Pancreas (tissue), 10 donors: ENCODE measurements around the gene MT1E. TPM values are rescaled to one million over a fixed set of nuclear protein-coding genes. Genes with fewer than 3 reads are reported as not detected.

Experiments
- ATAC-seq, 4 donors: fragments of 200-7000 bp; cut with Tn5 transposase; one replicate each; pipeline versions ENCODE4 v1.8.0 to v1.9.1; 2020; ENCODE audit warnings: mild to moderate bottlenecking in 4 of 4, moderate library complexity in 4 of 4
- DNase-seq, 6 donors: peaks; one replicate each; pipeline ENCODE4 v3.0.0-alpha.2; 2020
- FAIRE-seq: peaks from 2 replicates; lab custom pipeline; 2012; peaks lifted over from hg19 to GRCh38; lab: Jason Lieb, UNC
- H3K27ac ChIP-seq, 4 donors: fragments of 200-600 bp; sonication (generic); 1 replicate in 3 of 4; 2 replicates in 1 of 4; pipeline versions ENCODE4 v1.5.0 to v1.8.0; 2020
- H3K27me3 ChIP-seq, 4 donors: fragments of 200-600 bp; one replicate each; pipeline ENCODE4 v1.8.0; 2021
- H3K36me3 ChIP-seq, 3 donors: fragments of 200-600 bp; sonication (generic) in 1 of 3; one replicate each; pipeline versions ENCODE4 v1.5.0 to v1.8.0; 2020 to 2021
- H3K4me1 ChIP-seq, 3 donors: fragments of 200-600 bp; one replicate each; pipeline ENCODE4 v1.8.0; 2021
- H3K4me3 ChIP-seq, 4 donors: fragments of 200-600 bp; sonication (generic) in 2 of 4; one replicate each; pipeline versions ENCODE4 v1.5.0 to v1.8.0; 2020 to 2021
- H3K9me3 ChIP-seq, 4 donors: fragments of 200-600 bp; one replicate each; pipeline ENCODE4 v1.8.0; 2021
- CTCF ChIP-seq, 4 donors: fragments of 200-600 bp; sonication (generic) in 3 of 4; IDR thresholded peaks; one replicate each; pipeline versions ENCODE4 v1.5.0 to v1.8.0; 2021; ENCODE audit warnings: antibody characterized with exemption in 4 of 4
- WGBS, 2 donors: extraction: QIAGEN DNeasy Blood & Tissue Kit; methylation state at CpG; one replicate each; pipeline ENCODE4 v1.1.7; 2013; 5-methylcytosine and 5-hydroxymethylcytosine counted together
- intact Hi-C, 3 donors: fragments of 100-400 bp; cut with DNase I; formaldehyde crosslinking; loops; one replicate each; pipeline versions ENCODE4 v1.11.1 to v1.14.2; 2022
- polyA plus RNA-seq, 2 donors: library from polyadenylated mRNA; stranded (reverse); fragments of 200-250 nt; gene quantifications; one replicate each; pipeline ENCODE4 v1.2.3, GENCODE V29; 2013
- total RNA-seq, 6 donors: library from RNA; stranded (reverse); fragmentation: NEBNext Ultra II Directional in 4 of 6; extraction: Animal tissue kit (Norgen Biotek cat#: 25700) in 4 of 6; gene quantifications; one replicate each; pipeline versions ENCODE4 v1.2.1 to v1.2.4, GENCODE V29; 2021 to 2023
- donor health status: healthy with polysubstance abuse.
- donor health status: DM: no; HTN: no; CAD: no; lungs with moderate emphysema.
- donor health status: DM: no; HTN: no; CAD: no.
- donor health status: control.
- donor health status: control.
- donor health status: Bipolar disorder and iron deficiency.
- donor health status: DM: yes; HTN: yes; CAD: no.
- donor health status: DM: no; HTN: no; CAD: no.
- donor health status: DM: no; HTN: no; CAD: no.
- donor health status: DM: yes; HTN: yes; CAD: no.

MT1E gene
- total and polyA plus RNA-seq, 8 donors: 36.1 to 646 (median 203) TPM

DNA sequence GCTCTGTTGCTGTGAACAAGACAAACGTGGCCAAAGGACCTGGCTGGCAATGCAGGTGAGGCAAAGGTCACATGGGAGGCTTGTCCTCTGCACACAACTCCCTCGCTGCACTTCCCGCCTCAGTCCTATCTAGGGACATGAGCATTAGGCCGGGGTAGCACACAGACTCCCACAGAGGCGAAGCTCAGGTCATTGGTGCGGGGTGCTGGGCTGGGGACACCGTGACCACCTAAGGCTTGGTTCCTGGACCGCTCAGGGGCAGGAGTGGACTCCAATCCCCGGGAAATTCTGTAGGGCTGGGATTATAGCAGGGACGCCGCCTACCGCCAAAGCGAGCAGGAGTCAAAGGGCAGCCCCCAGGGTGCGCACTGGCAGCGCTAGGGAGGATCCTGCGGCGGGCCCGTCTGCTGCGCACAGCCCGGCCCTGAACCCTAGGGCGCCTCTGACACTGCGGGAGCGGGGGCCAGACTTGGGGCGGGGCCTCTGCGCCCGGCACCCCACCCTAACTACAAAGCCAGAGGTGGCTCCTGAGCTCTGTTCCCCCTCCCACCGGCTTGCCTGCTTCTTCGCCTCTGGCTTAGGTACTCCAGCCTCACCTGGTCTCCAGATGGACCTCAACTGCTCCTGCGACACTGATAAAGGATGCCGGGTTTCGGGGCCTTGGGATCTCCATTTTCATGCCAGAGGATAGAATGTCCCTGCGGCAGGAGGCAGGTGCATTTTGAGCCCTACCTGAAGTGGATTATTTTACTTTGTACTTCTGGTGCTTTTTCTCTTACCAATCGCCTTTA lies 22.3 kb downstream of the MT1E start:
- no peak overlapping the region for H3K4me3 ChIP-seq
- no peak for TF ChIP-seq CTCF (IDR thresholded peaks at IDR 0.05)
- H3K36me3 ChIP-seq: no peaks in the 10 kb centered on the region
- no peaks in the 10 kb centered on the region for H3K9me3 ChIP-seq
- 64 to 69% methylated on average over 33 of the region's 33 CpGs for WGBS, 2 donors
- peaks cover 0 to 7% (median 5%) of the 10 kb centered on the region in 3 donors for H3K4me1 ChIP-seq
- no peak for FAIRE-seq
- no peaks in the 10 kb centered on the region for H3K27me3 ChIP-seq
- ATAC-seq: no peak
- no peak for DNase-seq
- no peak overlapping the region for H3K27ac ChIP-seq
- intact Hi-C loops: no loop called here

DNA sequence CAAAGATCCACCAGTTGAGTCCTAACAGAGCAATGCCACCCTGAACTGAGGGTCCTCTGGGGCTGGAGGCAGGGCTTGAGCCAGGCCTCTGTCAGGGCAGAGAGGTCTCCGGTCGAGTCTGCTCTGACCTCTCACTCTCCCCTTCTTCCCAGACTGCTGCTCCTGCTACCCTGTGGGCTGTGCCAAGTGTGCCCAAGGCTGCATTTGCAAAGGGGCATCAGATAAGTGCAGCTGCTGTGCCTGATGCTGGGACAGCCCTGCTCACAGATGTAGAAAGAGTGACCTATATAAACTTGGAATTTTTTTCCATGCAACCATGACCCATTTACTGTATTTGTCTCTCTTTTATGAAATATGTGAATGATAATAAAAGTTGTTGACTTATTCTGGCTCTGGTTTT lies 23.7 kb downstream of the MT1E start:
- no peak for TF ChIP-seq CTCF (IDR thresholded peaks at IDR 0.05)
- Histone ChIP-seq H3K27ac (no peak overlapping the region), H3K4me3 (no peak overlapping the region), H3K27me3 (no peaks in the 10 kb centered on the region), H3K9me3 (no peaks in the 10 kb centered on the region), H3K36me3 (no peaks in the 10 kb centered on the region), H3K4me1 (no peaks in the 10 kb centered on the region)
- FAIRE-seq (no peak), ATAC-seq (no peak), DNase-seq (no peak)
- intact Hi-C loops: no loop called here
- 93 to 100% methylated on average over 2 of the region's 2 CpGs for WGBS, 2 donors

- no peaks in the 10 kb centered on the region for H3K27me3 ChIP-seq
- H3K36me3 ChIP-seq: no peaks in the 10 kb centered on the region
- no peaks in the 10 kb centered on the region for H3K9me3 ChIP-seq
- no peak overlapping the region for H3K4me3 ChIP-seq
- FAIRE-seq (no peak), DNase-seq (no peak), ATAC-seq (no peak)
- TF ChIP-seq CTCF (IDR thresholded peaks at IDR 0.05): no peak
- no peaks in the 10 kb centered on the region for H3K4me1 ChIP-seq
- H3K27ac ChIP-seq: no peak overlapping the region
- intact Hi-C loops: no loop called here
- WGBS, 2 donors: 76 to 80% methylated on average over 3 of the region's 3 CpGs
These were observed 24.2 kb downstream of the MT1E start for GRCh38 chr16:56649820-56650219.

GRCh38 chr16:56651586-56651985 lies 26.0 kb downstream of the MT1E start, which contains the start of gene MT1B:
Gene MT1B (plus strand): TSS chr16:56651886. CDS start chr16:56651954, 68 bp downstream.
- intact Hi-C loops: no loop called here
- H3K27me3 ChIP-seq: no peaks in the 10 kb centered on the region
- H3K9me3 ChIP-seq: no peaks in the 10 kb centered on the region
- DNase-seq: no peak
- H3K36me3 ChIP-seq: no peaks in the 10 kb centered on the region
- H3K27ac ChIP-seq: no peak within 1 kb of the TSS
- H3K4me1 ChIP-seq: no peaks in the 10 kb centered on the region
- 63 to 75% methylated on average over 7 of the region's 7 CpGs for WGBS, 2 donors
- FAIRE-seq: no peak
- H3K4me3 ChIP-seq: no peak within 1 kb of the TSS
- no peak for ATAC-seq
- no peak for TF ChIP-seq CTCF (IDR thresholded peaks at IDR 0.05)

DNA sequence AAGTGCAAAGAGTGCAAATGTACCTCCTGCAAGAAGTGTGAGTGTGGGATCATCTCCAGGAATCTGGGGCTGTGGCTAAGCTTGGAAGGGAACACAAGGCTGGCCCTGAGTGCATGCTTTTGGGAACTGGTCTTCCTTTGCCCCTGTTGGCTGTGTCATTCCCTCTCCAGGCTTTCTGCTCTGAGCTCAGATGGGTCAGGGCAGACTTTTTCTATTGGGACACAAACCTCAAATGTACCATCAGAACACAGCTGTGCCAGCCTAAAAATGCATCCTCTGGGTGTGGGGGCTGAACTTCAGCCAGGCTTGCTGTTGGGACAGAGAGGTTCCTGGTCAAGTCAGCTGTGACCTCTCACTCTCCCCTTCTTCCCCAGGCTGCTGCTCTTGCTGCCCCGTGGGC lies 27.0 kb downstream of the MT1E start:
- no peaks in the 10 kb centered on the region for H3K27me3 ChIP-seq
- 27 to 38% methylated on average over 1 of the region's 1 CpG for WGBS, 2 donors
- no peaks in the 10 kb centered on the region for H3K36me3 ChIP-seq
- intact Hi-C loops: no loop called here
- FAIRE-seq (no peak), ATAC-seq (no peak), DNase-seq (no peak)
- H3K4me1 ChIP-seq: no peaks in the 10 kb centered on the region
- H3K27ac ChIP-seq: no peak overlapping the region
- H3K4me3 ChIP-seq: no peak overlapping the region
- TF ChIP-seq CTCF (IDR thresholded peaks at IDR 0.05): no peak
- no peaks in the 10 kb centered on the region for H3K9me3 ChIP-seq
